DND-41 (cell line): Measurements from ENCODE around the gene PERP.

ENCODE experiments used
- ATAC-seq: fragments of 200-7000 bp; cut with Tn5 transposase; 3 replicates; pipeline ENCODE4 v1.9.1; 2021; ENCODE audit warnings: low read depth; ENCODE audit not compliant: insufficient read depth
- DNase-seq: peaks from one replicate; pipeline ENCODE4 v3.0.0-alpha.2; 2020
- H2AFZ ChIP-seq: 2 replicates; pipeline ENCODE4 v1.6.0; 2012; ENCODE audit warnings: low read depth, low read length
- H3K27ac ChIP-seq: 2 replicates; pipeline ENCODE4 v1.5.1; 2012; ENCODE audit warnings: low read length, inconsistent platforms
- H3K27me3 ChIP-seq: fragments of 200-600 bp; sonication (generic); 2 replicates; pipeline ENCODE4 v1.6.0; 2012; ENCODE audit warnings: low read length, mild to moderate bottlenecking, inconsistent platforms; ENCODE audit not compliant: insufficient read depth, poor library complexity
- H3K36me3 ChIP-seq: 2 replicates; pipeline ENCODE4 v1.5.1; 2012; ENCODE audit warnings: low read length, inconsistent platforms; ENCODE audit not compliant: insufficient read depth
- H3K4me1 ChIP-seq: 2 replicates; pipeline ENCODE4 v1.5.1; 2012; ENCODE audit warnings: mild to moderate bottlenecking, low read length; ENCODE audit not compliant: insufficient read depth
- H3K4me2 ChIP-seq: 2 replicates; pipeline ENCODE4 v1.6.0; 2012; ENCODE audit warnings: mild to moderate bottlenecking, moderate library complexity, low read length, inconsistent platforms; ENCODE audit not compliant: insufficient read depth
- H3K4me3 ChIP-seq, 2 experiments: fragments of 200-600 bp in 1 of 2; shearing (Covaris generic) in 1 of 2; 2 replicates each; pipeline ENCODE4 v1.5.1; 2012 to 2016; ENCODE audit warnings: inconsistent platforms in 2 of 2, low read length in 2 of 2, mild to moderate bottlenecking in 2 of 2, low read depth in 1 of 2, moderate library complexity in 1 of 2
- H3K79me2 ChIP-seq: 2 replicates; pipeline ENCODE4 v1.6.0; 2012; ENCODE audit warnings: low read length, inconsistent platforms; ENCODE audit not compliant: insufficient read depth
- H3K9ac ChIP-seq: 2 replicates; pipeline ENCODE4 v1.6.0; 2012; ENCODE audit warnings: low read depth, mild to moderate bottlenecking, inconsistent platforms, low read length, moderate library complexity
- H3K9me3 ChIP-seq: 2 replicates; pipeline ENCODE4 v1.5.1; 2012; ENCODE audit warnings: low read length, moderate library complexity, mild to moderate bottlenecking, inconsistent platforms; ENCODE audit not compliant: insufficient read depth, severe bottlenecking
- H4K20me1 ChIP-seq: 2 replicates; pipeline ENCODE4 v1.6.0; 2012; ENCODE audit warnings: low read length; ENCODE audit not compliant: insufficient read depth
- CTCF ChIP-seq: IDR thresholded peaks from 2 replicates; pipeline ENCODE4 v1.5.1; 2012; ENCODE audit warnings: borderline replicate concordance, low read length, moderate library complexity, mild to moderate bottlenecking; ENCODE audit not compliant: poor library complexity, severe bottlenecking; ENCODE audit errors: extremely low read depth
- EZH2 ChIP-seq: IDR thresholded peaks from 3 replicates; pipeline ENCODE4 v1.6.1; 2012; ENCODE audit warnings: borderline replicate concordance, low read depth, mild to moderate bottlenecking, moderate library complexity, low read length, inconsistent platforms; ENCODE audit not compliant: severe bottlenecking

The PERP gene

GRCh38 chr6:138107078-138107751, at the start of gene PERP:
Gene PERP, minus strand, starts transcription at chr6:138107419. Its CDS starts 79 bp downstream, at chr6:138107340.
- no peaks in the 10 kb centered on the region for H3K4me1 ChIP-seq
- no peak within 1 kb of the TSS for H3K4me2 ChIP-seq
- no peak within 1 kb of the TSS for H3K27ac ChIP-seq
- ATAC-seq (no peak), DNase-seq (no peak)
- no peaks in the 10 kb centered on the region for H3K36me3 ChIP-seq
- H3K79me2 ChIP-seq = no peaks in the 10 kb centered on the region
- no peaks in the 10 kb centered on the region for H4K20me1 ChIP-seq
- no peak within 1 kb of the TSS for H3K4me3 ChIP-seq
- H3K9ac ChIP-seq = no peak within 1 kb of the TSS
- no peak for TF ChIP-seq EZH2
- TF ChIP-seq CTCF = no peak
- no peaks in the 10 kb centered on the region for H3K9me3 ChIP-seq
- H2AFZ ChIP-seq = no peak within 1 kb of the TSS
- H3K27me3 ChIP-seq = peaks cover 23% of the 10 kb centered on the region

GRCh38 chr6:138155443-138155842, 48.2 kb upstream of the PERP start:
- no peak overlapping the region for H3K9ac ChIP-seq

GRCh38 chr6:138146544-138146943, 39.3 kb upstream of the PERP start:
- Histone ChIP-seq H3K4me2 (no peak overlapping the region), H3K36me3 (no peaks in the 10 kb centered on the region), H3K9me3 (no peaks in the 10 kb centered on the region), H3K4me1 (no peaks in the 10 kb centered on the region), H2AFZ (no peak overlapping the region), H3K79me2 (no peaks in the 10 kb centered on the region), H4K20me1 (no peaks in the 10 kb centered on the region), H3K27me3 (peaks cover 3% of the 10 kb centered on the region), H3K27ac (no peak overlapping the region), H3K9ac (no peak overlapping the region), H3K4me3 (no peak overlapping the region)
- ATAC-seq (no peak), DNase-seq (no peak)
- TF ChIP-seq EZH2 (no peak), CTCF (no peak)

More at GRCh38 chr6:138155443-138155842, 48.2 kb upstream of the PERP start:
- Histone ChIP-seq H3K27ac (no peak overlapping the region), H3K79me2 (no peaks in the 10 kb centered on the region), H3K4me3 (no peak overlapping the region), H3K4me2 (no peak overlapping the region), H3K27me3 (peaks cover 13% of the 10 kb centered on the region), H3K4me1 (no peaks in the 10 kb centered on the region), H4K20me1 (no peaks in the 10 kb centered on the region), H2AFZ (no peak overlapping the region), H3K36me3 (no peaks in the 10 kb centered on the region), H3K9me3 (no peaks in the 10 kb centered on the region)
- no peak for TF ChIP-seq CTCF
- TF ChIP-seq EZH2 = no peak
- ATAC-seq (no peak), DNase-seq (no peak)

- H4K20me1 ChIP-seq = no peaks in the 10 kb centered on the region
- no peaks in the 10 kb centered on the region for H3K79me2 ChIP-seq
- no peak overlapping the region for H3K9ac ChIP-seq
- no peak overlapping the region for H2AFZ ChIP-seq
- H3K27ac ChIP-seq = no peak overlapping the region
- TF ChIP-seq CTCF (no peak), EZH2 (no peak)
- H3K9me3 ChIP-seq = no peaks in the 10 kb centered on the region
- no peak for ATAC-seq
- peaks cover 3% of the 10 kb centered on the region for H3K27me3 ChIP-seq
- no peak overlapping the region for H3K4me2 ChIP-seq
- H3K36me3 ChIP-seq = no peaks in the 10 kb centered on the region
- no peaks in the 10 kb centered on the region for H3K4me1 ChIP-seq
- H3K4me3 ChIP-seq = no peak overlapping the region
- DNase-seq = no peak
These were observed 38.2 kb upstream of the PERP start for GRCh38 chr6:138145402-138145801.
